Activated T-helper 17 cell treated with anti-CD3 and anti-CD28 coated beads, Interleukin-2, amount 50 U/mL, for 72 hours (primary cell): ENCODE data around the gene WWOX. TPM values are rescaled to one million over a fixed set of nuclear protein-coding genes. Genes with fewer than 3 reads are reported as not detected.
"Not testable (repeated sequence)": the region's sequence is repeated elsewhere in the genome, so short reads cannot be mapped to it uniquely, and the experiment has no call there.

Source experiments
- ATAC-seq: fragments of 150-1000 bp; cut with Tn5 transposase; replicated peaks from 2 replicates; pipeline ENCODE4 v1.10.0; 2021; ENCODE audit warnings: mild to moderate bottlenecking, moderate library complexity
- H3K27ac Mint-ChIP-seq: one replicate; pipeline ENCODE4 v1.8.0; 2022; ENCODE audit warnings: mixed read lengths
- H3K27me3 Mint-ChIP-seq: one replicate; pipeline ENCODE4 v1.8.0; 2022; ENCODE audit warnings: mixed read lengths
- H3K36me3 Mint-ChIP-seq: one replicate; pipeline ENCODE4 v1.8.0; 2022; ENCODE audit warnings: low read depth, mild to moderate bottlenecking, mixed read lengths
- H3K4me1 Mint-ChIP-seq: one replicate; pipeline ENCODE4 v1.8.0; 2022; ENCODE audit warnings: mixed read lengths
- H3K4me3 Mint-ChIP-seq: one replicate; pipeline ENCODE4 v1.8.0; 2022; ENCODE audit warnings: mild to moderate bottlenecking, mixed read lengths
- H3K9me3 Mint-ChIP-seq: one replicate; pipeline ENCODE4 v1.8.0; 2022; ENCODE audit warnings: mixed read lengths
- total RNA-seq, 2 donors: library from RNA; stranded (reverse); gene quantifications; one replicate each; pipeline ENCODE4 v1.2.3, GENCODE V29; 2022

WWOX gene
- 10 to 100 TPM in 1 of 2 donors, 1 to 10 TPM in 1; 9.4 to 16.5 TPM for total RNA-seq

- no peaks in the 10 kb centered on the region for H3K27me3 Mint-ChIP-seq
- H3K4me1 Mint-ChIP-seq, result peaks cover 12% of the 10 kb centered on the region
- H3K4me3 Mint-ChIP-seq, result peak within 1 kb of the TSS; percentile 96
- peak; percentile 91 for ATAC-seq
- H3K27ac Mint-ChIP-seq, result peak within 1 kb of the TSS; percentile 97
- no peaks in the 10 kb centered on the region for H3K9me3 Mint-ChIP-seq
- no peaks in the 10 kb centered on the region for H3K36me3 Mint-ChIP-seq
Measured at GRCh38 chr16:78099271-78100111, at the start of gene WWOX. Gene WWOX, plus strand, starts transcription at chr16:78099654.

GRCh38 chr16:78050734-78051400 is 48.6 kb upstream of the WWOX start:
- Mint-ChIP-seq H3K27me3 (peaks cover 17% of the 10 kb centered on the region), H3K27ac (no peak overlapping the region), H3K36me3 (no peaks in the 10 kb centered on the region), H3K9me3 (no peaks in the 10 kb centered on the region), H3K4me1 (no peaks in the 10 kb centered on the region), H3K4me3 (no peak overlapping the region)
- no peak for ATAC-seq

- no peak for ATAC-seq
- Mint-ChIP-seq H3K36me3 (no peaks in the 10 kb centered on the region), H3K27ac (no peak overlapping the region), H3K4me3 (no peak overlapping the region), H3K9me3 (no peaks in the 10 kb centered on the region), H3K4me1 (no peaks in the 10 kb centered on the region), H3K27me3 (peaks cover 9% of the 10 kb centered on the region)
Measured at GRCh38 chr16:78057803-78058564, 41.5 kb upstream of the WWOX start.

DNA sequence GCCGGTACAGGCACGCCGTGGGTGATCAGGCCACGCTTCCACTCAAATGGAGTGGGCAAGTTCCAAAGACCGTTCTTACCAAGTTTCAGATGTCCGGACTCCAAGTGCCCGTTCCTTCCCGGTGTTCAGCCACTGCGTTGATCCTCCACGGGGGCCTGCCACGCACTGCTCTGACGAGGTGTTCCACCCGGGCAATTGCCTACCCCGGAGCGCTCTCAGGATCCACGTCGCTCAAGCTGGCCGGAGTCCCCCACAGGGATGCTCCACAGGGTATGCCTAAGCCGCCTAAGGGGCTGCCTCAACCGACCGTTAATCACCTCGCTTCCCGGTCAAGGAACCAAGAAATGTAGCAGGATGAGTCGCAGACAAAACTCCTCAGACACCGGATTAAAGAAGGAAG is 39.6 kb upstream of the WWOX start:
- not testable (repeated sequence) for H3K27ac Mint-ChIP-seq

DNA sequence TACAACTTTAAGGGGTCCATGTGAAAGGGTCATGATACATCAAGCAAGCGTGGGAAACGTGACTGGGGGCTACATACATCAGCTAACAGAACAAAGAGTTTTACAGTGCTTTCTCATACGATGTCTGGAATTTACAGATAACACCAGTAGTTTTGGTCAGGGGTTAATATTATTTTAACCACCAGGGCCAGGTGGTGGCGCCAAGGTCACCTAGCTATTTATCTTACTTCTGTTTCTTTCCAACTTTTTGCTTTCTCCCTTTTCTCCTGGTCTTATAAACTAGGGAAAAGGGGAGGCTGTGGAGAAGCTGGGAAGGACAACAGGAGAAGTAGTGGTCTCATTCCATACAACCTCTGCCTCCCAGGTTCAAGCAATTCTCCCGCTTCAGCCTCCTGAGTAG is 39.2 kb upstream of the WWOX start:
- Mint-ChIP-seq H3K4me1 (no peaks in the 10 kb centered on the region), H3K27me3 (peaks cover 9% of the 10 kb centered on the region), H3K9me3 (no peaks in the 10 kb centered on the region), H3K36me3 (no peaks in the 10 kb centered on the region), H3K27ac (no peak overlapping the region), H3K4me3 (no peak overlapping the region)
- no peak for ATAC-seq

More for the DNA sequence above, 39.6 kb upstream of the WWOX start:
- not testable (repeated sequence) for ATAC-seq, H3K36me3 Mint-ChIP-seq, H3K4me3 Mint-ChIP-seq, H3K4me1 Mint-ChIP-seq, H3K27me3 Mint-ChIP-seq, H3K9me3 Mint-ChIP-seq

- Mint-ChIP-seq H3K36me3 (no peaks in the 10 kb centered on the region), H3K4me1 (no peaks in the 10 kb centered on the region)
Measured at GRCh38 chr16:78060809-78061208, 38.6 kb upstream of the WWOX start.

DNA sequence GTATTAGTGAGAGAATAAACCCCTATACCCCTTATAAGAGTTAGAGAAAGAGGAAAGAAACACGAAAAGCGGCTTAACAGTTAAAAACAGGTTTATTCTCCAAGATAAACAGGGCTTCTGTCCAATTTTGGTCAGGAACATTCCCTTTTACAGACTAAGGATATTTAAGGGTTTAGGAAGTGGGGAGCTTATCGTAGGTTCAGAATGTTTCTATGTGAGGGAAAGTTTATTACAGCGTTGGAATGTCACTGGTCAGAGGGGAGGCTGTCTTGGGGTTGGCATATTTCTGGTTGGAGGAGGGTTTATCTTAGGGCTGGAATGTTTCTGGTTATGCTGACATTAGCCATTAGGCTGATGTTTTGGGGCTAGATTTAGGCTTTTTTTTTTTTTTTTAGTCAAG is 34.1 kb upstream of the WWOX start:
- Mint-ChIP-seq H3K27ac (no peak overlapping the region), H3K9me3 (no peaks in the 10 kb centered on the region), H3K27me3 (peaks cover 27% of the 10 kb centered on the region), H3K4me1 (no peaks in the 10 kb centered on the region), H3K36me3 (no peaks in the 10 kb centered on the region), H3K4me3 (no peak overlapping the region)
- no peak for ATAC-seq

More at GRCh38 chr16:78060809-78061208, 38.6 kb upstream of the WWOX start:
- H3K4me3 Mint-ChIP-seq, result no peak overlapping the region
- no peaks in the 10 kb centered on the region for H3K9me3 Mint-ChIP-seq
- peaks cover 11% of the 10 kb centered on the region for H3K27me3 Mint-ChIP-seq
- no peak overlapping the region for H3K27ac Mint-ChIP-seq
- ATAC-seq, result no peak

- H3K9me3 Mint-ChIP-seq, result no peaks in the 10 kb centered on the region
- ATAC-seq, result no peak
- H3K36me3 Mint-ChIP-seq, result no peaks in the 10 kb centered on the region
- peaks cover 35% of the 10 kb centered on the region for H3K27me3 Mint-ChIP-seq
- no peak overlapping the region for H3K4me3 Mint-ChIP-seq
- no peaks in the 10 kb centered on the region for H3K4me1 Mint-ChIP-seq
- H3K27ac Mint-ChIP-seq, result no peak overlapping the region
Measured at GRCh38 chr16:78069913-78070312, 29.5 kb upstream of the WWOX start.

- H3K36me3 Mint-ChIP-seq, result no peaks in the 10 kb centered on the region
- peaks cover 20% of the 10 kb centered on the region for H3K27me3 Mint-ChIP-seq
- H3K27ac Mint-ChIP-seq, result no peak overlapping the region
- H3K4me1 Mint-ChIP-seq, result no peaks in the 10 kb centered on the region
- H3K4me3 Mint-ChIP-seq, result no peak overlapping the region
- no peak for ATAC-seq
- H3K9me3 Mint-ChIP-seq, result no peaks in the 10 kb centered on the region
Measured at GRCh38 chr16:78072275-78072674, 27.2 kb upstream of the WWOX start.

- no peak for ATAC-seq
- Mint-ChIP-seq H3K4me3 (no peak overlapping the region), H3K4me1 (no peaks in the 10 kb centered on the region), H3K36me3 (no peaks in the 10 kb centered on the region), H3K9me3 (no peaks in the 10 kb centered on the region), H3K27me3 (peaks cover 9% of the 10 kb centered on the region), H3K27ac (no peak overlapping the region)
Measured at GRCh38 chr16:78075800-78076199, 23.7 kb upstream of the WWOX start.

DNA sequence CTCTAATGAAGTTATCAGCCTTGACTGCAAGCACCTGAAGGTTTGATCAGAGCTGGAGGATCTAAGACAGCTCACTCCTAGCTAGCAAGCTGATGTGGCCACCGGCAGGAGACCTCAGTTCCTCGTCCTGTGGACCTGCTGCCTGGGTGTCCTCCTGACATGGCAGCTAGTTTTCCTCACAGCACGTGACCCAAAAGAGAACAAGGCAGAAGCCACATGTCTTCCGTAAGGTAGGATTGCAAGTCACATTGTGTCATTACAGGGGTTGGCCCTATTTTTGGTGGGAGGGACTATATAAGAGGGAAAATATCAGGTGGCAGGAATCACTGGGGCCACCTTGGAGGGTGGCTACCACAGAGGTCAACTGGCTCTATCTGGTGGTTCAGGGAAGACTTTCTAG is 18.1 kb upstream of the WWOX start:
- H3K4me3 Mint-ChIP-seq, result no peak overlapping the region
- H3K36me3 Mint-ChIP-seq, result no peaks in the 10 kb centered on the region
- no peaks in the 10 kb centered on the region for H3K9me3 Mint-ChIP-seq
- H3K27ac Mint-ChIP-seq, result no peak overlapping the region
- H3K4me1 Mint-ChIP-seq, result no peaks in the 10 kb centered on the region
- no peak for ATAC-seq
- H3K27me3 Mint-ChIP-seq, result peaks cover 13% of the 10 kb centered on the region

DNA sequence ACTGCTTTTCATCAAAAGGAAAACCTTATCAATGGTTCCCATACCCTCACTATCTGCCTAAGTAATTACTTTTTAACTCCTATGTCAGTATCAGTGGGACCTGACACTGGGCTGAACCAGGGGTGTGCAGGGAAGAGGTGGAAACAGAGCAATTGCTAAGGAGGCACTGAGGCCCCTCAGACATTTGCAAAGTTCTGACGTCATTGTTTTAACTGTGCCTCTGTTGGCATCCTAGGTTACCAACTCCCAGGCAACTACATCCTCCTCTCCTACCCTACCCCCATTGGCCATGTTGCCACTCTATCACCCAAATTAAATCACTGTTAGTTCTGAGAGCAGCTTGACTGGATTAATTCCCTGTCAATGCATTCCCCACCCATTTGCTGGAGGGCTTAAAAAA is 8.0 kb upstream of the WWOX start:
- Mint-ChIP-seq H3K4me3 (no peak overlapping the region), H3K9me3 (no peaks in the 10 kb centered on the region), H3K4me1 (no peaks in the 10 kb centered on the region), H3K36me3 (no peaks in the 10 kb centered on the region), H3K27me3 (peaks cover 12% of the 10 kb centered on the region), H3K27ac (no peak overlapping the region)
- ATAC-seq, result no peak

DNA sequence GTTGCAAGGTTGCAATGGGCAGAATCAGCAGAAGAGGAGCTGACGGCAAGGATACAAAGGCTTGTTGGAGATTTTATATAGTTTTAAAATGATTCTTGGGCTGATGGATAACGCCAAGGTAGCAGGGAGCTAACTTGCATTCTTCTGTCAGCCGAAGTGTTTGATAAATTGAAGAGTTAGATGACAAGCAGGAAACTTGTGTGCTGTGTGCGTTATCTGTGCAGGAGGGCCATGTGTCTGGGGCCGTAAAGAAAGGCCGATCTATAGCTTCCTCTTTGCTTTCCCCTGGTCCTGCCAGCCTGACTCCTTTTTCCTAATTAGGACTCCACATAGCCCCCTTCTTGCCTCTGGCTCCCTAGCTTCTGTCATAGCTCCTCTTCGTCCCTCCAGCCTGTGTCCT is 6.7 kb upstream of the WWOX start:
- Mint-ChIP-seq H3K4me1 (peaks cover 5% of the 10 kb centered on the region), H3K4me3 (no peak overlapping the region), H3K9me3 (no peaks in the 10 kb centered on the region), H3K36me3 (no peaks in the 10 kb centered on the region), H3K27me3 (peaks cover 12% of the 10 kb centered on the region), H3K27ac (no peak overlapping the region)
- no peak for ATAC-seq

GRCh38 chr16:78094166-78094565 is 5.3 kb upstream of the WWOX start:
- Mint-ChIP-seq H3K36me3 (no peaks in the 10 kb centered on the region), H3K27me3 (peaks cover 12% of the 10 kb centered on the region), H3K4me3 (no peak overlapping the region), H3K9me3 (no peaks in the 10 kb centered on the region), H3K4me1 (peaks cover 5% of the 10 kb centered on the region), H3K27ac (no peak overlapping the region)
- no peak for ATAC-seq
